Measurements from ENCODE around the gene TBCK.

The TBCK gene

DNA sequence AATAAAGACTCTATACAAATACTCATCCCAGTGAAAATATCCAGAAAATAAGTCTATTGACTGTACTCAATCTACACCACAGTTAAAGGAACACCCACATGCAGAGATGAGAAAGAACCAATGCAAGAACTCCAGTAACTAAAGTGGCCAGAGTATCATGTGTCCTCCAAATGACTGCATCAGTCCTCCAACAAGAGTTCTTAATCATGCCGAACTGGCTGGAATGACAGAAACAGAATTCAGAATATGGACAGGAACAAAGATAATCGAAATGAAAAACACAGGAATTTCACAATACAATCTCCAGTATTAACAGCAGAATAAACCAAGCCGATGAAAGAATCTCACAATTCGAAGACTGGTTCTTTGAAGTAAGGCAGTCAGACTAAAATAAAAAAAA, 210.3 kb downstream of the TBCK start:
- DNase-seq, result no peak

- no peak for DNase-seq
Observed at GRCh38 chr4:106104276-106104675, 211.7 kb downstream of the TBCK start.

GRCh38 chr4:106096454-106096853, 219.6 kb downstream of the TBCK start:
- DNase-seq, result no peak

DNA sequence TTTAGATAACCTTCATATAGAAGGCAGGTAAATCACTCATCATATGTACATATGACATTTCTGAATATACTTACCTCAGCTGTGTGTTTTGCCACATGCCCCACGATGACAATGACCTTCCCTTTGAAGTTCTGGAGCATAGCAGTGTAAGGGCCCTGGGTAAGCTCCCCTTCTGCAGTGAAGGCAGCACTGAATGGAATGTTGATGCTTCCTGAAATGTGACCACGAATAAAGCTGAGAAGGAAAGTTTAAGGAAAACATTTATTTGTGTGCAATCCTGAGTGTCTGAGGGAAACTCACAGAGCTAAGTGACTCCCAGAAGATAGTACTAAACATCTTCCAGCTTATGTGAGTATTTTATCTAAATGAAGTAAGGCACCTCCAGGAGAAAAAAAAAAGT, 220.6 kb downstream of the TBCK start:
- no peak for DNase-seq

GRCh38 chr4:106092361-106093040, 223.5 kb downstream of the TBCK start:
- no peak for DNase-seq

DNA sequence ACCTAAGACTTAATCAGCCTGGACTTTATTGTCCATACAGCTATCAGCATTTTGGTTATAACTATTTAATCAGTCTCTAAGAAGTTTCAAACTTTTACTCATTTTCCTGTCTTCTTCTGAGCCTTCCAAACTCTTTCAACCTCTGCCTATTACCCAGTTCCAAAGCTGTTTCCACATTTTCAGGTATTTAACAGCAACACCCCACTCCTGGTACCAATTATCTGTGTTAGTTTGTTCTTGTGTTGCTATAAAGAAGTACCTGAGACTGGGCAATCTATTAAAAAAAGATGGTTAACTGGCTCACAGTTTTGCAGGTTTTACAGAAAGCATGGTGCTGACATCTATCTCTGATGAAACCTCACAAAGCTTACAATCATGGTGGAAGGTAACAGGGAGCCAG, 225.2 kb downstream of the TBCK start:
- DNase-seq, result no peak

- no peak for DNase-seq
Observed at GRCh38 chr4:106083065-106083464, 232.9 kb downstream of the TBCK start.

GRCh38 chr4:106080376-106080775, 235.6 kb downstream of the TBCK start:
- no peak for DNase-seq

DNA sequence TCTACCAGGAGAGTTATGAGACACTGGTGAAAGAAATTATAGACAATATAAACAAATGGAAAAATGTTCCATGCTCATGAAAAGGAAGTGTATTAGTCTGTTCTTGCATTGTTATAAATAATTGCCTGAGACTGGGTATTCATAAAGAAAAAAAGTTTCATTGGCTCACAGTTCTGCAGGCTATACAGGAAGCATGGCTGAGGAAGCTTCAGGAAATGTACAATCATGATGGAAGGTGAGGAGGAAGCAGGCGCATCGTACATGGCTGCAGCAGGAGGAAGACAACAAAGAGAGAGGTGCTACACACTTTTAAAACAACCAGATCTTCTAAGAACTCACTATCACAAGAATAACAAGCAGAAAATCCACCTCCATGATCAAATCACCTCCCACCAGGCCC, 236.4 kb downstream of the TBCK start:
- DNase-seq, result no peak

GRCh38 chr4:106065018-106065417, 251.0 kb downstream of the TBCK start:
- no peak for DNase-seq

DNA sequence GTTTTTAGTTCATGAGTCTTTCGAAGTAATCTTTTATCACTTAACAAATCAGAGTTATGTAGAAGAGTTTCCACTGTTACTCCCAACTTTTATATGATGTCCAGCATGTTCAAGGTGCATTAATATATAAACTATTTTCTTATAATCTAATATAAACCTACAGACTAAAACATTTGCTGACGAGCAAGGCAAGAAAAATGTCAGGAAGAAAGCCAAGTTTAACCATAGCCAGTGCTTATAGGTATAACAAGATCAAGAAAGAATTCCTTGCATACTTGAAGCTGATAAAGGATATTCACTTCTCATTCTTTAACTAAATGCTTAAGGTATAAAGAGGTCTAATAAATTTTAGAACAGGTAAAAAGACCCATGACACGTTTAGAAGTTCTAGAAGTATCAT, 253.0 kb downstream of the TBCK start:
- no peak for DNase-seq

DNA sequence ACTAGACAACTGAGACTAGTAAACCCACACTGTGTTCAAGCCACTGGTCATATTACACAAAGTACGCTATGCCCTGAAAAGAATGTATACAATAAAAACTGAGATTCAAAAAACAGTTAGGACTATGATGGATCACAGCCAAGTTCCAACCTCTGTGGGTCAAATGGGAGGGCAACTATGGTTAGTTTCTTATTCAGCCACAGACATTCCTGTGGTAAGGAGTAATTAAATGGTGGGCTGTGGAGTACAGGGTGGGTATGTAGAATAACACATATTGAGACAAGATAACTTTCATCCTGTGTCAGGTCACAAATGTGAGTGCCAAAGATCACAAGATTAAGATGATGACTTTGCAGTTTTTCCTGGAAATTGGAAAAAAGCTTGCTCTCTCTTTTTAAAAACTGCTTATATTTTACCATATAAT, 253.5 kb downstream of the TBCK start:
- no peak for DNase-seq

- no peak for DNase-seq
Observed at GRCh38 chr4:106058921-106059320, 257.1 kb downstream of the TBCK start.

GRCh38 chr4:106056914-106057313, 259.1 kb downstream of the TBCK start:
- no peak for DNase-seq

- DNase-seq, result no peak
Observed at GRCh38 chr4:106051514-106051913, 264.5 kb downstream of the TBCK start.

- DNase-seq, result no peak
Observed at GRCh38 chr4:106049490-106049889, 266.5 kb downstream of the TBCK start.

DNA sequence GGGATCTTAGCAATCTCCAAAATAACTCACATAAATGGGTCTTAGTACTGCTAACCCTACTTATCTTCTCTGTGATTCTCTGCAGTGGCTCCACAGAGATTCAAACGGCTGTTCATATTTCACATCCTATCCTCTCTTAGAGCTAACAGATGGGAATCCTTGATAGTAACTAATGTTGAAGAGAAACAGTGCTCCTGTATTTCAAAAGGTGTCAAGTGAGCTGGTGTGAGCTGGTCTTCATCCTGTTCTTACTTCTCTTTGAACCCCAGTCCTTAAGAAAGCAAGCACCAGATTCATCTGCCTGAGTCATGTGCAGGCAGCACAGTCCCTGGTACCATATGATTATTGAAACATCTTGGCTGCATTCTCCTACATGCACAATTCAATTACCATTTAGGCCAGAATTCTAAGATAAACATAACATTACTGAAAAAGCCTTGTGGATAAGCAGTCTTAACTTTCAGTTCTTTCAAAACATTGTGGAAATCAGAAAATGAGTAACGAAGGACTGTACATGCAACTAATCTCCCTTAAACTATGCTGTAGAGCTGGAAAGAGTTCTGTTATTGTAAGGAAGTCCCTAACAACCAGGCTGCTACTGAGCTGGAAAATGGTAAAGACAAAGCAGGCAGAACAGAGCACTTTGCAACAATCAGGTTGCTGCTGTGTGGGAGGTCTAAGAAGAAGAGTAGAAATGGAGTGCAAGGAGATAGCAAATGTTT, 267.6 kb downstream of the TBCK start:
- DNase-seq, result no peak

- no peak for DNase-seq
Observed at GRCh38 chr4:106046083-106046482, 269.9 kb downstream of the TBCK start.

DNA sequence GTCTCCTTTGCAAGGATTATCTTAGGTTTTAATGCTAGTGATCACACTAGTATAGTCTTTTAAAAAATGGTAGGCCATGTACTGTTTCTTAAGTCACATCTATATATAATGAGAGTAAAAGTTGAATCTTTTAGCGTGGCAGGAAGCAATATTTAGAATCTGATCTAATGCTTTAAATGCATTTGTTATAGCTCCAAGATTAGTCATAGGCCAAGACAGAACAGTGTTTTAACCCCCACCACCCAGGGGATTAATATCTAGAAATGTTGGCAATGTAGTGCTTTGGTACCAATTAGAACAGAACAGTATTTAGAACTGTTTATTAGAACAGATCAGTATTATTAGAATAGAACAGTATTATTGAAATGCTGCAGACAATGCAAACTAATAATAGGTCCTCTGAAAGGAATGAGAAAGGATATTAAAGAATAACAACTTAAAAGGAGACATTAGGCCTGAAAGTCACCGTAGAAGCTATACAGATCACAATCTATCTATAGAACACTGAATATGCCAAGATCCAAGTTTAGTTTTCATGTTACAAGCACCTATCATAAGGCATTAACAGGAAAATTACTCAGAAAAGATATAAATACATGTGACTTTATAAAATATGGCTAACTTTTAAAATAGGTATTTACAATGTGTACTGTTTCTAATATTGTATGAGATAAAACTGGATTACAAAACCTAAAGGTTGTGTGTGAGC, 274.6 kb downstream of the TBCK start:
- no peak for DNase-seq

GRCh38 chr4:106039796-106040195, 276.2 kb downstream of the TBCK start:
- DNase-seq, result no peak

DNA sequence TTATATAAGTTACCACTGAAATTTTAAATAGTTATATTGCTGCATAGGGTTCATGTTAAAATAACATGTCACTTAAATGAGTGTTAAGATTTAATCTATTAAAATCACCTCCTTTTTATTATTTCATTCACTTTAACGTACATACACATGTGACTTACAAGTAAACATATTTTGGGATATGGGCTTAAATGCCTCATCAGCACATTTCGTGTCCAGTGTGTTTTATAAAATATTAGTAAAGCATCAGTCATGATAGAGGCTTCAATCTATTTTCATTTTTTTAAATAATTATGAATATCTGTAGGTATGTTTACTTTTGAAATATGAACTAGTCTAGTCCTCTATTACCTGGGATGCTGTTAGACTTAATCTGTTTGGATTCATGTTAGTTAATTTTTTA, 277.1 kb downstream of the TBCK start:
- DNase-seq, result no peak

GRCh38 chr4:106038012-106038411, 278.0 kb downstream of the TBCK start:
- no peak for DNase-seq

DNA sequence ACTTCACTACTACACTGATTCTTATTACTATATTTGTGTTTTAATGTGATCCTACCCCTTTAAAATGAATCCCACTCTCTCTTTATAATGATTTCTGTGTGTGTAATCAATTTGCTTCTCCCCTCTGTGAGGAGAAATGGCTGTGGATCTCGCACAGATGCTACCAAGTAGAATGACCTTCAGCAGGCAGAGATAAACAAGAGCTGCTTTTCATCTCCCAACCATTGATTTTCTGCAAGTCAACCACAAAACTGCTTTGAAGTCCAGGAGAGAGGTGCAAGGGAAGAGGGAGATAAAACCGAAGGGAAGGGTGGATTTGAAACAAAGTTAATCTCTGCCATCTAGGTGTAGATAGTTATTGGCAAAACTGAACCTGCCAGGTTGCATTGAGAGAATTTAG, 279.2 kb downstream of the TBCK start:
- no peak for DNase-seq

DNA sequence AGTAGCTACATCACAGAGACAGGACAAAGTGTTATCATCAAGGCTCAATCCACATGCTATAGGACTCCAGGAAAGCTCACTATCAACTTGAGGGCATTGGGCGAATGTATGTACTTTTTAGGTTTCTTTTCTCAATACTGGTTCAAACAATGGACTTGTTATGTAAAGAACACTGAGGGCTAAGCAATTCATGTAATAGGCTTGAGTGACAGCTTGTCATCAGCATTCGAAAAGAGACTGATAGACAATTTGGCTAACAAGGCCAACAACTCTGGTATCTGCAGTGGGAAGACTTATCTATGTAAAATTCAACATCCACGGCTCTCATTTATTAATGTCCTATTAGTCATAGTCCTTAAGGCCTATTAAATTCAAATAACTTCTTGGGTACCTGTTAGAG, 279.7 kb downstream of the TBCK start:
- no peak for DNase-seq

All from CD4-positive, alpha-beta T cell treated with Interleukin-15 for 1 hour (primary cell).